ENCODE data around the gene WWTR1. TPM values are rescaled to one million over a fixed set of nuclear protein-coding genes. Genes with fewer than 3 reads are reported as not detected.

The WWTR1 gene
- total and polyA plus RNA-seq, 2 of the 8 experiments (the other 6 are each of a cell fraction or from before 2014, with no cell fraction given), result 15.7 to 18.6 TPM

DNA sequence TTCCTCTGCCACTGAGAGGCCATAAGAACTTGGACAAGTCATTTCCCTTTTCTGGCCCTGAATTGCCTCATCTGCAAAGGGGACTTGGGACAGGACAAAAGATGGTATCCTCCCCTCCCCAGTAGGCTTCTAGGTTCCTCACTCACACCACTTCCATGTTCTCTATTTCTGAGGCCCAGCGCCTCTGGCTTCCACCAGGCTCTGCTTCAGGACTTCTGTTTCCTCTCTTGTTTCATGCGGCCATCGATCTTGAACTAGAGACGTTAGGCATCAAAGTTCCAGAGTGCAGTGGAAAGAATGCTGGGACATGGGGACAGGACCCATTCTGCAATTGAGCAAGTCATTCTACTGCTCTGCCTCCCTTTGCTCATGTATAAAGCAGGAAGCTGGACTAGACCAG lies 181.6 kb downstream of the WWTR1 start (continued):
- TF ChIP-seq, protein P1, sequence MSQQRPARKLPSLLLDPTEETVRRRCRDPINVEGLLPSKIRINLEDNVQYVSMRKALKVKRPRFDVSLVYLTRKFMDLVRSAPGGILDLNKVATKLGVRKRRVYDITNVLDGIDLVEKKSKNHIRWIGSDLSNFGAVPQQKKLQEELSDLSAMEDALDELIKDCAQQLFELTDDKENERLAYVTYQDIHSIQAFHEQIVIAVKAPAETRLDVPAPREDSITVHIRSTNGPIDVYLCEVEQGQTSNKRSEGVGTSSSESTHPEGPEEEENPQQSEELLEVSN (IDR thresholded peaks at IDR 0.05), result no peak
- TF ChIP-seq KDM4A (IDR thresholded peaks at IDR 0.05; ENCODE audit: low read depth, low read length, severe bottlenecking) (no peak), RXRA (IDR thresholded peaks at IDR 0.05; ENCODE audit: insufficient read depth, low read depth, low read length) (no peak), POLR2A (IDR thresholded peaks at IDR 0.05; ENCODE audit: control extremely low read depth in 1 of 2, low read depth in 2 of 2, low read length in 2 of 2) (no peak), KDM1A (IDR thresholded peaks at IDR 0.05; ENCODE audit: borderline replicate concordance, low read length) (no peak)
- TF ChIP-seq, protein P2, sequence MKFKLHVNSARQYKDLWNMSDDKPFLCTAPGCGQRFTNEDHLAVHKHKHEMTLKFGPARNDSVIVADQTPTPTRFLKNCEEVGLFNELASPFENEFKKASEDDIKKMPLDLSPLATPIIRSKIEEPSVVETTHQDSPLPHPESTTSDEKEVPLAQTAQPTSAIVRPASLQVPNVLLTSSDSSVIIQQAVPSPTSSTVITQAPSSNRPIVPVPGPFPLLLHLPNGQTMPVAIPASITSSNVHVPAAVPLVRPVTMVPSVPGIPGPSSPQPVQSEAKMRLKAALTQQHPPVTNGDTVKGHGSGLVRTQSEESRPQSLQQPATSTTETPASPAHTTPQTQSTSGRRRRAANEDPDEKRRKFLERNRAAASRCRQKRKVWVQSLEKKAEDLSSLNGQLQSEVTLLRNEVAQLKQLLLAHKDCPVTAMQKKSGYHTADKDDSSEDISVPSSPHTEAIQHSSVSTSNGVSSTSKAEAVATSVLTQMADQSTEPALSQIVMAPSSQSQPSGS (IDR thresholded peaks at IDR 0.05; ENCODE audit: low read length), result no peak
